OCI-LY7 (cell line): ENCODE results near the gene PRKN.

Experiments
- CTCF ChIP-seq: fragments of 200-600 bp; sonication (generic); conservative IDR thresholded peaks from 2 replicates; pipeline ENCODE4 v1.5.1; 2014; ENCODE audit warnings: mild to moderate bottlenecking, antibody characterized with exemption, low read length, moderate library complexity, mixed read lengths
- EZH2phosphoT487 ChIP-seq: fragments of 200-600 bp; sonication (generic); IDR thresholded peaks from 2 replicates; pipeline ENCODE4 v1.6.1; 2018; ENCODE audit warnings: low read depth, borderline replicate concordance, mild to moderate bottlenecking, mixed run types, antibody characterized with exemption, low read length, moderate library complexity, mixed read lengths

- TF ChIP-seq CTCF: no peak
- TF ChIP-seq EZH2phosphoT487: no peak
Measured at GRCh38 chr6:161403717-161404116, 1323.8 kb downstream of the PRKN start.
